NCI-H345 (cell line): ENCODE measurements around the gene WAPL.
"Not testable (repeated sequence)": the region's sequence is repeated elsewhere in the genome, so short reads cannot be mapped to it uniquely, and the experiment has no call there.

Experiments
- DNase-seq: peaks from one replicate; lab custom pipeline; 2025; lab: John Stamatoyannopoulos, UW

Gene WAPL

DNA sequence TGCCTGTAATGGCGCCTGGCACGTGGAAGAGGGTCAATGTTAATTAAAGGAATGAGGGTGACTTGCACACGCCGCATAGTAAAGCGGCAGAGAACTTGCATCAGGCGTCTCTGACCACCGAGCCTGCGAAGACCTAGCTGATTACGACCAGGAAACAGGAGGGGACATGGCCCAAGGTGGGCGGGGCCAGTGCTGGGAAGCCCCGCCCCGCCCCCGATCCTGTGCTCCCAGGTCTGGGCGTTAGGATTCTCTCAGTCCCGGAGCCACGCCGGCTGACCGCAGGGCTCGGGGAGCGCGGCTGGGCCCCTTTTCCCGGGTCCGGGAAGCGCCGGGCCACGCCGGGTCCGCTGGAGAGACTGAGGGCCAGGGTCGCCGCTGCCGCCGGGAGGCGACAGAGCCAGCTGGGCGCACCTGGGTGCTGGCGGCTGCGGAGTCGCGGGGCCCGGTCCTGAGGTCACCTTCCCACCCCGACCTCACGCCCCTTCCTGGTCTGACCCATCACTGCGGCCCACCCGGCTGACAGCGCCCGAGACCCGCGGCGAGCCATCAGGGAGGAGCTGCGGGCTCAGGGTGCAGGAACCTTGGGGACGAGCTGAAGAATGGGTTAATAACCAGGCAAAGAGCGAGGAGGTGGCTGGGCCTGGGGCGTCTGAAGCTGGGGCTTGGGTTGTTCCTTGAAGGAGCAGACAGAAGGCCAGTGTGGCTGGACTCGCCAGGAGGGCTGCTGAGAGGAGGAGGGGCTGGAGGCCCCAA, 132.0 kb downstream of the WAPL start:
- no peak for DNase-seq

- not testable (repeated sequence) for DNase-seq
These were observed 132.5 kb downstream of the WAPL start for GRCh38 chr10:86389109-86389440.

DNA sequence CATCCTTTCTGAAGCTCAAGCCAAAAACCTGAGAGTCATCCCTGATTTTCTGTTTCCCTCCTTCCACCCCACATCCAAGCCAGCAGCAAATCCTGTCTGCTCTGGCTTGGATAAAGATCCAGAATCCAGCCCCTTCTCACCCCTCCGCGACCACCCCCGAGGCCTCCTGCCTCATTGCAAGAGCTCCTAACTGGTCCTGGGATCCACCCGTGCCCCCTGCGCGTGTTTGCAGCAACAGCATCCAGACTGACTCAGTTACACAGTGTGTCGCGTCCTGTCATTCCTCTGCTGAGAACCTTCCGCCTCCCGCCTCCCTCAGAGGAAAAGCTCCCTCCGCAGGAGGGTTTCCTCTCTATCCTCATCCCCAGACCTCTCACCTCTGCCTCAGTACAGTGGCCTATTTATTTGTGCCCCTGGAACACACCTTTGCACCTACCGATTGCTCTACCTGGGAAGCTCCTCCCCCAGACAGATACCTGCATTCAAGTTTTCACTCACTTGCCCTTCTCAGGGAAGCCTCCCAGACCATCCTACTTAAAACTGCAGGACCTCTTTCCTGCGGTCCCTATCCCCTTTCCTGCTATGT, 133.4 kb downstream of the WAPL start:
- no peak for DNase-seq

DNA sequence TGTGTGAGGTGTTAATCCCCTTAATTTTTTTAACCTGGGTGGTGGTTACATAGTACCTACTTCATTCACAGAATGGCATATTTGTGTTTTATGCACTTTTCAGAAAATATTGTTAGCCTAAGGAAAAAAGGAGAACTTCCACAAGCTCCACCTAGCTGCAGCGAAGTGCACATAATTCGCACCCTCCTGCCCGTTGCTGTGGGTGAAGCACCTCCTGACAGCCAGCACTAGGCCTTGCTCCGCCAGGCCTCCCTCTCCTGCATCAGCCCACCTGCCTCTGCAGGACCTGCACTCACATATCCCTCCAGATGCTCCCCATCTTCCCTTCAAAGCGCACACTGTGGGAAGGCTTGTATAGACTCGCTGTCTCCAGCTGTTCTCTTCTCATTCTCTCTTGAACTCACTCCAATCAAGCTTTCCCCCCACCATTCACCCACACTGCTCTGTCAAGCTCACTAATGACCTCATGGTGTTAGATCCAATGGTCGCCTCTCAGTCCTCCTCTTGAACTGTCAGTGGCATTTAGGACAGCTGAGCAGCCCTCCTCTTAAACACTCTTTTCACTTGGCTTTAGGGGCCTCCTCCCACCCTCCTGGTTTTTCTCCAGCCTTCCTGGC, 134.3 kb downstream of the WAPL start:
- no peak for DNase-seq

DNA sequence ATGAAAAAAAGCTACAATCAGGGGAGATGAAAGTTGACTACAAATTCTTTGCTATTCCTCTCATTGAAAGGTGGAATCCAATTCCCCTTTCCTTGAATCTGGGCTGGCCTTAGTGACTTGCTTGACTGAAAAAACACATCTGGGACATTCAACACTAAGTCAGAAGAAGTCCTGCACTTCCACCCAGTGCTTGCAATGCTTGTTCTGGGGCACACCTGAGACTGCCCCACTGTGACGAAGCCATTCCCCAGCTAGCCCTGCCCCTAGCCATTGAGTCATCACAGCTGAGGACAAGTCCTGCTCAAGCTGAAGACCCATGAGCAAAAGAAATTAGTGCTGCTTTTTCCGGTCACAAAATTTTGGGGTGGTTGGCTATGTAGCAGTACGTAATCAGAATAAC, 135.8 kb downstream of the WAPL start:
- no peak for DNase-seq
